NCI-H1048 (cell line): Measurements from ENCODE around the gene TRIP10.

Source experiments
- DNase-seq: peaks from one replicate; lab custom pipeline; 2025; lab: John Stamatoyannopoulos, UW

Gene TRIP10

DNA sequence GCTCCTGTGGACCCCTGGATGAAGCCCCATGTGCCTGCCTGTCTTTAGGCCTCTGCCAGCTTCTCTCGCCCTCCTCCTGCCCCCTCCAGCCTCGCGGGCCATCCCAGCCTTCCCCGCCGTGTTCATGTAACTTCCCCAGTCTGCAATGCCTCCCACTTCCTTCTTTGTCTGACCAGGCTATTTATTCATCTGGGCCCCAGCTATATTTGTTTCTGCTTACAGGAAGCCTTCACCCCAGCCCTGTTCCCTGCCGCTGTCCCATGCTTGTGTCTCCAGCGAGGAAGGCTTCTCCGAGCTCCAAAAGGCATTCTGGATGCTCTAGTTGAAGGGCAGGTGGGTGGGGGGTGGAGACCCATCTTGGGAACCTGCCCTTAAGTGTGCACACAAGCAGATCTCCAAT lies 11.1 kb upstream of the TRIP10 start:
- no peak for DNase-seq

DNA sequence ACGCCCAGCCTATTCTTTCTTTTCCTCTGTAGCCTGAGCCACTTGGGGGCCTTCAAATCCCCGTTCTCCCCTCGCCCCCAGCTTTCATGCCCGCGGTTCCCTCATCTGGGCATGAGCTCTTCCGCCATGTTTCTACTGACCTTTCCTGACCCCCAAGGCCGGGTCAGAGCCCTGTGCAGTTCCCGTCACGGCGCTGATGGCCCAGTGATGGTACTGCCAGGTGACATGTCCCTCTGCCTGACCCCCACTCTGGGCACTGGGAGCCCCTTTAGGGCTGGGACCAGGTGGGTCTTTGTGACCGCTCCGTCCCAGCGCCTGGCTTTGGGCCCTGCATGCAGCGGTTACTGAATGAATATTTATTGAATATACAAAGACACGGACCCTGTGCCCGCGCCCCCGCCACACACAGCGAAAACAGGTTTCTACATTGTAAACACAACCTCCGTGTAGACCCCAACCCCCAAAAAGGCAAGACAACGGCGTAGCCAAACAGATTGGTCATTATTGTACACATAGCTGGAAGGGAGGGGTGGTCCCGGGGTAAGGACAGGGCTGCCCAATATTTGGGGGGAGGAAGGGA lies 9.8 kb upstream of the TRIP10 start:
- no peak for DNase-seq

DNA sequence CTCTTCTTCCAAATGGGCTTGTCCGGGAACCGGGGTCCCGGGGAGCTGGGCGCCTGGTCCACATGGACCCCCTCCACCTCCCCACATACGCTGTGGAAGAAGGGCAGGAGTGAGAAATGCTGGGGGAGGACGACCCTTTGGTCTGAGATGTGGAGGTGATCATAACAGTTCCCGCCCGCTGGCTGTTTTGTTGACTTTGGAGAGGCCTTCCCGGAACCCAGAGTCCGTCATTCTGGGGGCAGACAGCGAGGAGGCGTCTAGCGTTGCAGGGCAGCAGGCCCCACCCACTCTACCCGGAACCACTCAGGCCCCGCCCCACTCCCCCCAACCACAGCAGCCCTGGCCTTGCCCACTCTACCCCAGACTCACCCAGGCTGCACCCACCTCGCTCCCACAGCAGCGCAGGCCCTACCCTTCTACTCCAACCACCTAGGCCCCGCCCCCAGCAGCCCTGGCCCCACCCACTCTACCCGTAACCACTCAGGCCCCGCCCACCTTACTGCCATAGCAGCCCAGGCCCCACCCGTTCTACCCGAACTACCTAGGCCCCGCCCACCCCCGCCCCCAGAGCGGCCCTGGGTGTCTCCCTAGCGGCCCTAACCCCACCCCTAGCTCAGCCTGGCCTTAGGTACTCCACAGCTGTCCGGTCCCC lies 9.2 kb upstream of the TRIP10 start:
- no peak for DNase-seq

DNA sequence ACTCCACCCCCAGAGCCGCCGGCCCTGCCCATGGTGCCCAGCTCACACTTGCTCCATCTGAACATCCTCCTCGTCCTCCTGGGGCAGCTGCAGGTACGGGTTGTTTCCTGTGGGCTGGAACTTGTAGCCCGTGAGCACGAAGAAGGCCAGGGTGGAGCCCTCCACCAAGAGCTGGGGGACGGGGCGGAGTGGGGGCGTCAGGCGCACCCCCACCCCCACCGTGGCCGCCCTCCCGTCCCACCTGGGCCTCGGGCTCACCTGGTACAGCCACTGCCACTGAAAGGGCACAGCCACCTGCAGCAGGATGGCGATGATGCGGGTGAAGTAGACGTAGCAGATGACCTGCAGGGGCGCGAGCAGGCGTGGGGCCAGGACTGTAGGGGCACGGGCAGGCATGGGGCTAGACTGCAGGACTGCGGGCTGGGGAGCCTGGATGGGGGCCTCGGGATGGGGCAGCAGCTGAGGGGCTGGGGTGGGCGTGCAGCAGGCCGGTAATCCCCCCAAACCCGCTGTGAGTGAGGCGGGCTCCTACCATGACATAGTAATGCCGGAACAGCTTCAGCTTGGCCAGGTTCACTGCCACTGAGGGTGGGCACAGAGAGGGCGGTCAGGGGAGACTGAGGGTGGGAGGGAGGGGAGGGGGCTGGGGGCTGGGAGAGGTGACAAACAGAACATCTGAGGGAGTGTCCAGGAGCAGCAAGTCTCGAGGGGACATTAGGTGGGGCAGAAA lies 8.4 kb upstream of the TRIP10 start:
- DNase-seq, result no peak

DNA sequence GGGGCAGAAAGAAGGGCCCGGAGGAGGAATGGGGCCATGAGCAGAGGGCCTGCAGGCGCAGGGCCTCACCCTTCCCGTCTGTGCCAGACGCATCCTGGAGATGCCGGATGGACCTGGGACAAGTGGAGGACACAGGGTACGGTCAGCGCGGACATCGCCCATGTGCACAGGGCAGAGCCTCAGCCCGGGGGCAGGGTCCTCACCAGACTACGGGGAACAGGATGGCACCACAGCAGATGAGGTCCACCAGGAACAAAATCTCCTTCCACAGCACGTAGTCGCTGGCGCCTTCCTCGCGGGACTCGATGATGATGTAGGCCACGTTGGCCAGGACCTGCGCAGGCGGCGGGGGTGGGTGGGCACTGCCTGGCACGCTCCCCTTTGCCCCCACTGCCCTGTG lies 7.7 kb upstream of the TRIP10 start:
- no peak for DNase-seq

DNA sequence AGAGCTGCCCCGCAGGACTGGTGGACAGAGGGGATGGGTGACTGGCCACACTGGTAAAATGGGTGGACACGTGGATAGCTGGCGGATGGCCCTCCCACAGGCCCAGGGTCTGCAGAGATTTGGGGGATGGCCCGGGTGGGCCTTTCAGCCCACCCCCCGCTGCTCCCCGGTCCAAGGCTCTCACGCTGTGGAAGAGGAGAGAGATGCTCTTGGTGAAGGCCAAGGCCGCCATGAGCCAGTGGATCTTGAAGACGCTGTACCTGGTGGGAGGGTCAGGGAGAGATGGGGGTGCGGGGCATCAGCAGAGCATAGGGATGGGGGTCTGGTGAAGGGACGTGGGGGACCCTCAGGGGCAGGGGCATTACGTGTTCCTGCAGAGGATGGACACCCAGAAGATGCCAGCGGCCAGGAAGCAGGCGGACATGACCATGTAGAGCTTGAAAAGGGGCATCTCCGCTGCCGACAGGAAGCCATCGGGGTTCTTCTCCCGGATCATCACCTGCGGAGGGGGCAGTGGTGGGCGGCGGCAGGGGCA lies 6.6 kb upstream of the TRIP10 start:
- no peak for DNase-seq

DNA sequence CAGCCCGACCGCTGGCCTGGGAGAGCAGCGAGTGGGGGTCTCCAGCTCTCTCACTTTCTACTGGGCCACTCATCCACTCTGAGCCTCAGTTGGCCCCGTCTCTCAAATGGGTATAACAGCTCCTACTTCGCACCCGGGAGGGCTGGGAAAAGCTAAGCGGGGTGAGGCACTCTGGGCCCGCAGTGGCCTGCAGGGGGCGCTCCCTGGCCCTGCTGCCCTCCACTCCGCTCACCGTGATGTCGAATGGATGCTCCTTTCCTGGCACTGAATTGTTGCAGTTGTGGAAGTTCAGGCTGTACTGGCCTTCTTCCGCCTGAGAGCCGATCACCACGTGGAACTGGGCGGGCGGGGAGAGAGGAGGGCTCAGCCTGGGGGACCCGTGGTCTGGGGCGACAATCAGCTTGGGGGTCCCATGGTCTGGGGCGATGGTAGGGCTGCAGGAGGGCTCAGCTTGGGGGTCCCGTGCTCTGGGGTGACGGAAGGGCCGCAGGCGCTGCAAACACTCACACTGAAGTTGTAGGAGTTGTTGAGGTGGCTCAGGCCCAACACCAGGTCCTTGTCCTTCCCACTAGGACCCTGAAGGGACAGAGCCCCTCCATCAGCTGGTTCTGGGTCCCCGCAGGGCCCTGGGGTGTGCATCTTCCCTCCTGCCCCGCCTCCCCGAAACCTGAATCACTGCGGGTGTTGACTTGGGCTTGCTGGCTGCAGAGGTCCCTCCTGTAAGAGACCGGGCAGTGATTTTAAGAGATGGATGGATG lies 6.0 kb upstream of the TRIP10 start:
- DNase-seq, result no peak

DNA sequence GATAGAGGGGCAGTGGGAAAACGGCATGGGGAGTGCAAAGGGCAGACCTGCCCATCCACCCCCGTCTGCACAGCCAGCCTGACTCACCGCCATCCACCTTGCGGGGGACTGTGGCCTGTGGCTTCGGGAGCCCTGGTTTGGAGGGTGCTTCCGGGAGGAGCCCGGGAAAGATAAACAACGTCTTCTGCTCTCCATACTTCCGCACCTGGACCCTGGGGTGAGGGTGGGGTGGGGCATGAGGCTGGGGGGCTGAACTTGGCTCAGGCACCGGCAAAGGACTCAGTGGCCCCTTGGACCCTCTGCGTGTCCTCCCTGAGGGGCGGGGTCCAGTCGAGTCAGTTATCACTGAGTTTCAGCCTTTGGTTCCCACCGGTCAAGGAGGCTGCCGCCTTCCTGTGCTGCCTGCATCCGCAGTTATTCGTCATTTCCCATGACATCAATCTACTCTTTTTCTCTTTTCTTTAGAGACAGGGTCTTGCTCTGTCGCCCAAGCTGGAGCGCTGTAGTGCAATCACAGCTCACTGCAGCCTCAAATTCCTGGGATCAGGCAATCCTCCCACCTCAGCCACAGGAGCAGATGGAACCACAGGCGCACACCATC lies 5.3 kb upstream of the TRIP10 start:
- DNase-seq, result no peak

DNA sequence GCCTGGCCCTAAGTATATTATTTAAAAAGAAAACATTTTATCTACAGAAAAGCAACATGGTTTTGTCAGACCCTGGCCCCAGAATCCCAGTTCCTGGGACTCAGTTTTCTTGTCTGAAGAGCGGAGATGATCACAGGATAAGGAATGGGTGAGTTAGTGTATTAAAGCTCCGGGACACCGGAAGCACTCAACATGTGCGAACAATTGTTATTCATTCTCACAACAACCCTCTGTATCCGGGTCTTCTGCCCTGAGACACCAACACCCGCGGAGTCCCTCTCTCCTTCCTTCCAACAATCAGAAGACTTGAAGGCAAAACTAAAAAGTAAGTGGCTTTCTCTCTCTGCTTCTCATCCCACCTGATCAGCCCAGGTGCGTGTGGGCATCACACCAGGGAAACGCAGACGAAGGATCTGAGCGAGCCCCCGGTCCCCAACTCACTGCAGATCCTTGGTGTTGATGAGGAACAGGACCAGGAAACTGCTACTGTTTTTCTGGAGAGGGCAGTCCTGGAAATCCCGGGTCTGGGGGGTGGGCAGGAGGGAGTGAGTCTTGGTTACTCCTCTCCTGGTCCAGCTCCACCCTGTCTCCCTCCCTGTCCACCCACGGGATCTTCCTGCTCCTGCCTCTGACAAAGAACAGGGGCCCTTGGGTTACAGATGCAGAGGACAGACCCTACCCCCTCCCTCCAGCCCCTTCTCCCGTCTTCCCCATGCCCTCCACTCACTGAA lies 4.1 kb upstream of the TRIP10 start:
- no peak for DNase-seq

DNA sequence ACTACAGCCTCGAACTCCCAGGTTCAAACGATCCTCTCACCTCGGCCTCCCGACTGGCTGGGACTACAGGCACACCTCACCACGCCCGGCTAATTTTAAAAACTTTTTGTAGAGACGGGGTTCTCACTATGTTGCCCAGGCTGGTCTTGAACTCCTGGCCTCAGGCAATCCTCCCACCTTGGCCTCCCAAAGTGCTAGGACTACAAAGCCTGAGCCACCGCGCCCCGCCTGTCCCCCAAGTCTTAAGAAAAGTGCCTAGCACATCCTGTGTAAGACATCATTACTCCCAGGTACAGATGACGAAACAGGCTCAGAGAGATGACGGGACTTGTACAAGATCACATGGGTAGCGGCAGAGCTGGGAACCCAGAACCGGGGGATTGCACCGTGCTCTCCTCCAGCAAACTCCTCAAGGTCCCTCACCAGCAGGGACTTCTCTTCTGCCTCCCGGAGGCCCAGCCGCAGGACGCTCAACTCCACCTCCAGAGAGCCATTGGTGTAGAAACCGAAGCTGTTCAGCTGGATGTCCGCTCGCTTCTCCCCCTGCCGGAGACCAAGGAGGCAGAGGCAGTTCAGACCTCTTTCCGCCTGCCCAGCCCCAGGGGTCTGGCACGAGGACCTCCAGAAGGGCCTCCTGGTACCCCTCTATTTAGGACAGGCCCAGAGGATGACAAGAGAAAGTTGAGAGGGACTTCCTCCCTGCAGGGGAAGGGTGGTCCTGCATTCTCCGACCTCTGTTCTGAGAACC lies 3.1 kb upstream of the TRIP10 start:
- no peak for DNase-seq

DNA sequence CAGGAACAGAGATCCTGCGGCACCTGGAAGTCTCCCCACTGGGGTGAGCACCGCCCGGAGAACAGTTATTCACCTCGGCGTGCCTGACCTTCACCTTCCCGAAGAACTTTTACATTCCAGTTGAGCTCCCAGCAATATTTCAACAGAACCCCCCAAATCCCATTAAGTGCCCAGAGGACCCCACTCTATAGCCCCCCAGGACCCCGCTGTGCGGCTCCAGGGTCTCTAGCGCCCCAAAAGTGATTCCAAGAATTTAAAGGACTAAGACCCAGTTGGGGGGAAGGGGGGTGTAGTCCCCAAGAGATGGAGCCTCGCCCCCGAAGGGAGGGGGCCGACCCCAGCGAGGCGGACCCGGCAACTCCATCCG lies 2.6 kb upstream of the TRIP10 start:
- DNase-seq, result no peak

DNA sequence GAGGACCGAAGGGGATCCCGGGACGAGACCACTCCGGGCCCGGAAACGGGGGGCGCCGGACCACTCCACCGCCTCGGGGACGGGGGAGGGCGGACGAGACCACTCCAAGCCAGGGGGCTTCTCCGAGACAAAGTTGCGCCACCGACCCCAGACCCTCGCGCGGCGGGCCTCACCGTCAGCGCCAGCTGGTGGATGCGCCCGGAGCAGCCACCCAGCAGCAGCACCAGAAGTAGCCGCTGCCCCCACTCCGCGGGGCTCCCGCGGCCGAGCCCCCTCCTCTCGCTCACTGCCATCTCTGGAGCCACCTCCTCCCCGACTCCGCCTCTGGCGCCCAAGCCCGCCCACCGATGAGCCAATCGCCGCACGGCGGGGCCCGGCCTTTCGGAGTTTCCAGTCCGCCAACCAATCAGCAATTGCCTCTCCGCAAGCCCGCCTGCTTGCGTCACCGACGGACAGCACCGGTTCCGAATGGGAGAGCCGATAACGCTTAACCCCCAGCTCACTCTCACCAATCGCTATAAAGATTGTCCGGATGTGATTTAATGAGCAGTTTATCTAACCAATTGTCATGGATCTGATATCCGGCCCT lies 2.1 kb upstream of the TRIP10 start, which contains the start of gene GPR108:
GPR108 (minus strand) TSS at position 297 of the 589 bp plus-strand sequence; CDS start at position 293, 4 bp downstream.
- peak; percentile 97 for DNase-seq

DNA sequence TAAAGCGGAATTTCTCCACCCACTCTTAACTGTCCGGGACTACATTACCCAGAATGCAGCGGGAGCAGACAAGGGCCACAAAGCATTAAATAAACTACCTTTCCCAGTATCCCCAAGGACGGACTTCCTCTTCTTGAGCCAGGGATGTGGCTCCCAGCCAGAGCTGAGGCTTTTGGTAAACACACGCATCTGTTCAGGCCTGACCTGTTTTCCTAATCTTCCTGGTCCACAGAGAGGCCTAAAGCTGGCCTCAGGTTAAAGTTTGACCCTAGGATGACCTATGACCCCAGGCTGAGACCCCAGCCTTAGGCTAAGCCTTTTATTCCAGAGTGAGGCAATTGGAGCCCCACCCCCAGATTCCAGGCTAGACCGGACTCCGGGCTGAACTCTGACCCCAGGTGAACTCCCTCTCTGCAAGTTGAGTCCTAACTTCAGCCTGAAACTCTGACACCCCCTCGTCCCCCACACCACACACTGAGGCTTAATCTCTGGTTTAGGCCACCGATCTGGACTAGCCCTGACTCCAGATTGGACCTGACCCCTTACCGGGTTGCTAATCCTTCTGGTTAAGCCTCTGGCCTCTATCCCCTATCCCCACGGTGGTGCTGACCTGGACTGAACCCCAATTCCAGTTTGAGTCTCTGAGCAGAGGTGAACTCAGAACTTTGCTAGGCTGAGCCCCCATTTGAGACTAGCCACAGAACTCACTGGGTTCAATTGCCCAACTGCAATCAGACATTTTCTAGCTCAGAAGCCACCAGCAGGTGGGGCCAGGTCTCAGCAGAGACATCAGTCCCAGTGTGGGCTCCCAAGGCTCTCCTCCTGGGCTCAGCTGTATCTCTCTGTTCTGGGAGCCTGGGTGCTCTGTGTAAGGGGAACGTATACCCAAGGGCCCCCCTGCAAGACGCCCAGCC lies 1.4 kb upstream of the TRIP10 start:
- DNase-seq, result peak; percentile 40

DNA sequence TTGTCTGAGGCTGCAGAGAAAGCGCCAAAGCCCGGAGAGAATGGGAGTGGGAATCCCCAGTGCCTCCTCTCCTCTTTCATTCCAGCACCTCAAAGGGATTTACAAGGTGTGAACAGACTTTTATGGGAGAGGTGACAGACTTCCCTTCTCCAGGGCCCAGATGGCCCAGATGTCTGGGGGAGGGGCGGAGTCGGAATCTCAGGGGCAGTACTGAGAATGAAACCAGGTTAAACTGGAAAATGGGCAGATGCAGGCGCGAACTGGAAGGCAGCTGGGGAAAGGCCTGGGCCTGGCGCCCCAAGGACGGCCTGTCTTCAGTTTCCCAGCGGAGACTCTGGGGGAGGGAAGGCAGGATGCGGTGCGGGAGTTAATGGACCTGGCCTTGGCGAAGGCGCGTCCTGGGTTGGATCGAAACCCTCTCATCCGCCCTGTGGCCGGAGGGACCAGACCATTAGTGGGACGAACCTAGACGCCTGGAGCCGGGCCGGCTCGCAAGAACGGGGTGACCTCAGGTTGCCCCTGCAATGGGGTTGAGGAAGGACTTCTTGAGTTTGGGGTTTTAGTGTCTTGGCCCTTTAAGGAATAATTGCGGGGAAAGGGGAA lies 592 bp upstream of the TRIP10 start:
- no peak for DNase-seq

DNA sequence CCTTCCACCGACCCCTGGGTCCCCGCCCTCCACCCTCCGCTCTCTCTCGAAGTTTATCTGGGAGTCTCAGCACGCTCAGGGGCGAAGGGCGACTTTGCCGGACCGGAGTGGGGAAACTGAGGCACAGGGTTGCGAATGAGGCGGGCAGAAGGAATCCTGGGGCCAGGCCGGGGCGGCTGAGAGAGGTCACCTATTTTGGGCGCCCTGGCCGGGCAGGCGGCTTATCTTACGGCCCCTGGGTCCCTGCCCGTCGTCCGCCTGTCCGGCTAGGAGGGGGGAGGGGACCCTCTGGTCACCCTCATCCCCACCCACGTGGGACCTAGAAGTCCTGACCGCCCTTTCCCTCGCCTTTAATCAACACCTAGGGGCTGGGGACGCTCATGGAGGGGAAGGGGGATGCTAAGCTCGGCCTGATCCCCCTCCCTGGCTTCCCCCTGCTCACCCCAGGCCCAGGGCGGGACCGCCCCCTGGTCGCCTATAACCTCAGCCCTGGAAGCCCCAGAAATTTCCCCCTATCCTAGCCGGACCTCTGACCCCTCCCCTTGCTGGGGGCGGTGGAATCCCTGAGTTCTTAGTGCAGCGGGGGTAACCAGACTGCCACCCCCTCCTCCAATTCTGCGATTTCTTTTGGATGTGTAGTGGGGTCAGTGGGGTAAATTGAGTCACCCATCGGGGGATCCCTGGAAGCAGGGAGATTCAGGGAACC lies 556 bp downstream of the TRIP10 start:
- no peak for DNase-seq

DNA sequence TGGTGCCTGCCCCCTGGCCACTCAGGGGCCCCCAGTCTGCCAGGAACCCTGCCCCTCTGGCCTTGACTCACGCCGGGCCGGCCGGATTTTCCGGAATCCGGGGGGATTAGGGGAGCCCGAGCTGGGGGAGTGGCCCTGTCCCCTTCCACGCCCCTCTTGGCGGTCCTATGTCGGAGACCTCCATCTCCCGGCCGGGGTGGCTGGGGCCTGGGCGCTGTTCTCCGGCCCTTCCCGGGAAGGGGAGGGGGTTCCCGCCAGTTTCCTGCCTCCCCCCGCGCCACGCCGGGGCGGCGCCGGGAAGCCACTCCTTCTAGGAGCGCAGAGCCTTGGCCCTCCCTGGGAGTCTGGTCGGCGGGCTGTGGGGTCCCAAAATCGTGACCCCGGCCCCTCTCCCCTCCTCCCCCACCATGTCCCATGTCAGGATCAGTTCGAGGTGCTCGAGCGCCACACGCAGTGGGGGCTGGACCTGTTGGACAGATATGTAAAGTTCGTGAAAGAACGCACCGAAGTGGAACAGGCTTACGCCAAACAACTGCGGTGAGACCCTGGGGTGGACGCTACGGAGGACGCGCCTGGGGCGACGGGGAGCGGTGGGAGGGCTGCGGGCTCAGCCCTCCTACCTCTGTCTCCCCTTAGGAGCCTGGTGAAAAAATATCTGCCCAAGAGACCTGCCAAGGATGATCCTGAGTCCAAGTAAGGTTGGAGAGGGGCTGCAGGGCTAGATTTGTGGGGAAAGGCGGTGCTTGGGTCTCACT lies 1.3 kb downstream of the TRIP10 start:
- no peak for DNase-seq

DNA sequence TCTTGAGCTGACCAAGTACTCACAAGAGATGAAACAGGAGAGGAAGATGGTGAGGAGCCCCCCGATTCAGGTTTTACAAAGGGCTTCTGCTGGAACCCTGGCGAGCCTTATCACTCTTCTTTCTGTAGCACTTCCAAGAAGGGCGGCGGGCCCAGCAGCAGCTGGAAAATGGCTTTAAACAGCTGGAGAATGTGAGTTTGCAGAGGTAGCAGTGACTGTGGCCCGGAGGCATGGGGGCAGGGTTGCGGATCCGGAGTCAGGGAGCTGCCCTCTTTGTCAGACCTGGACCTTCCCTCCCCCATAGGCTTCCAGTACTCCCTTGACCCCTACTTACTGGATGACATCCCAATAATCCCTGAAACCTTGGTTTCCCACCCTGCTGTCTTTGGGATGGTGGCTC lies 3.6 kb downstream of the TRIP10 start:
- DNase-seq, result no peak
